GM12872 (cell line): Measurements from ENCODE around the gene ITGA4.

Experiments
- TF ChIP-seq, protein P1 (sequence below): IDR thresholded peaks from 3 replicates; pipeline ENCODE4 v1.5.1; 2011; ENCODE audit warnings: low read depth, mild to moderate bottlenecking, low read length, moderate library complexity; ENCODE audit not compliant: insufficient read depth

Gene ITGA4

DNA sequence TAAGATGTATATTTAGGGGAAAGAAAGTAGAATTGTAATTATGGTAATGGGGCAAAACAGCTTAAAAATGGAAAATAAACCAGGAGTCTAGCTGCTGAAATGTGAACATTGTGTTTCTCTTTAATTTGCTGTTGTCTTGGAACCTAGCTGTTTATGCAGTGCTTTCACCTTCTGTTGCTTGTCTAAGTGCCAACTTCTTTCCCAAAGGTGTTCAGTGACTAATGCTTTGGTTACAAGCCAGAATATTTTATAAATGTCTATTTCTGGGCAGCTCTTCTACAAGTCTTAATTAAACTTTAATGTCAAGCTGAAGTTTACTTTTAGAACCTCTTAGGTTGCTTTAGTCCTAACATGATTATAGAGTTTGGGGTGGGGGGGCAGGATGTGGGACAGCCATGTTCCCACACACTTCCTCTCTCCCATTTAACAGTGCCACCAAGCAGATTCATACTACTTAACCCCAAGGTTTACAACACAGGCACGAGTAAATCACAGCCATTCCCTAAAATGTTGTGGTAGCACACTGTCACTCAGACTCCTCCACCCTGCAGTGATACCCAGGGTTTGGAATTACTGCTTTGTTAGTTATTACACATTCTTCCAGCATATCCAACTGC lies 60.6 kb downstream of the ITGA4 start:
- TF ChIP-seq, protein P1, sequence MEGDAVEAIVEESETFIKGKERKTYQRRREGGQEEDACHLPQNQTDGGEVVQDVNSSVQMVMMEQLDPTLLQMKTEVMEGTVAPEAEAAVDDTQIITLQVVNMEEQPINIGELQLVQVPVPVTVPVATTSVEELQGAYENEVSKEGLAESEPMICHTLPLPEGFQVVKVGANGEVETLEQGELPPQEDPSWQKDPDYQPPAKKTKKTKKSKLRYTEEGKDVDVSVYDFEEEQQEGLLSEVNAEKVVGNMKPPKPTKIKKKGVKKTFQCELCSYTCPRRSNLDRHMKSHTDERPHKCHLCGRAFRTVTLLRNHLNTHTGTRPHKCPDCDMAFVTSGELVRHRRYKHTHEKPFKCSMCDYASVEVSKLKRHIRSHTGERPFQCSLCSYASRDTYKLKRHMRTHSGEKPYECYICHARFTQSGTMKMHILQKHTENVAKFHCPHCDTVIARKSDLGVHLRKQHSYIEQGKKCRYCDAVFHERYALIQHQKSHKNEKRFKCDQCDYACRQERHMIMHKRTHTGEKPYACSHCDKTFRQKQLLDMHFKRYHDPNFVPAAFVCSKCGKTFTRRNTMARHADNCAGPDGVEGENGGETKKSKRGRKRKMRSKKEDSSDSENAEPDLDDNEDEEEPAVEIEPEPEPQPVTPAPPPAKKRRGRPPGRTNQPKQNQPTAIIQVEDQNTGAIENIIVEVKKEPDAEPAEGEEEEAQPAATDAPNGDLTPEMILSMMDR, result no peak

DNA sequence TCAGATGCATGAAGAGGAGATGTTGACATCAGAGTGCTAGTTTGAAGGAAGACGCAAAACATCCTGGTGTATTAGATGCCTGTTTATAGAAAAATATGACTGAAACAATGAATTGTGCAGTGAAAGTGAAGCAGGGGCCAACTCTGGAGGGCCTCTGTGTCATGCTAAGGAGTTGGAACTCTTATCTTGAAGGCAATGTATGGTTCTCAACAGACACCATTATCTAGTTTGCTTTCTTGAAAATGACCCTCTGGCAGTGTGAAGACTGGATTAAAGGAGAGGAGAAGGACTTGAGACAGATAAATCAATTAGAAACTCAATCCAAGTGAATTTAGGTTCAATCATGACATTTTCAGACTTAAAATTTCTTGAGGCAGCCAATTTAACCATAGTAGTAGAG lies 63.1 kb downstream of the ITGA4 start:
- TF ChIP-seq, protein P1, result no peak

DNA sequence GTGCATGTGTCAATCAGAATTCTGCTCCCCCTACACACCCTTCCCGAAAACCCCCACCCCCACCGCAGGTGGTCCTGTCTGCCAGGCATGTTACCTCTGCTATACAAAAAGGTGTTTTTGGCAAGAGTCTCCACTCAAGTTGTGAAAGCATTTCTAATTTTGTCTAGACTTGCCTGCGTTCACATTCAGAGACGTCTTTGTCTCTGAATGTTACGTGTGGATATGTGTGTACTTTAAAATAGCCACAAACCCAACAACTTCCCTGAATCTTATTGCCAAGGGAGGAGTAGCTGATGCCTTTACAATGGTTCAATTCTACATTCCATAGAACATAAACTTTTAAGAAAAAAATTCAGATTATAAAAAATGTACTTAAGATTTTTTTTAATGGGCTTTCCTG lies 66.6 kb downstream of the ITGA4 start:
- TF ChIP-seq, protein P1, result no peak

DNA sequence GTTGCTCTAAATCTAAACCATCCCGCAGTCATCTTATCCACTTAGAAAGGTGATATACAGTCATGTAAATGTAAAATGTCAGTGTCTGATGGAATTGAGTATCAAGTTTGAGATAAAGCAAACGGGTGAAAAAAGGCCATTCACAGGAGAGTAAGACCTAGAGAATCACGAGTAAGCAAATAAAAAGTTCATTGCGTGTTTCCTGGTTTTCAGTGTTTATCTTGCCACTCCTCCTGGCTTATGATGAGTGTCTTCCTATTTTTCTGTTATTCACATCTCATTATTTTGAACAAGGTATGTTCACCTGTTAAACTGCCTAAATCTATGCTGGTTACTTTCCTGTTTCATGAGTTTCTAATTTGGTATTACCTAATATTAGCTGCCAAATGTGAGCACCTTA lies 68.8 kb downstream of the ITGA4 start:
- TF ChIP-seq, protein P1, result no peak

DNA sequence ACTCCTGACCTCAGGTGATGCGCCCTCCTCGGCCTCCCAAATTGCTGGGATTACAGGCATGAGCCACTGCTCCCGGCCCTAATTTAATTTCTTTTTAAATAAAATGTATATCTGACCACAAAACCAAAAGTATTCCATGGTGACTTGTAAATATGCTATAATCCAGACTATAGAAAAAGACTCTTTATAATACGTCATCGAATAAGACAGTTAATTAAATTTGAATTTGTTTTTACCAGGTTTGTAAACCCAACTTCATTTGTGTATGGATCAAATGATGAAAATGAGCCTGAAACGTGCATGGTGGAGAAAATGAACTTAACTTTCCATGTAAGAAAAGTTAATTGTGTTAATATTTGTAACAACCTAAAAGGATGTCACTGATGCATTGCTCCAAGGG lies 69.9 kb downstream of the ITGA4 start:
- TF ChIP-seq, protein P1, result no peak

DNA sequence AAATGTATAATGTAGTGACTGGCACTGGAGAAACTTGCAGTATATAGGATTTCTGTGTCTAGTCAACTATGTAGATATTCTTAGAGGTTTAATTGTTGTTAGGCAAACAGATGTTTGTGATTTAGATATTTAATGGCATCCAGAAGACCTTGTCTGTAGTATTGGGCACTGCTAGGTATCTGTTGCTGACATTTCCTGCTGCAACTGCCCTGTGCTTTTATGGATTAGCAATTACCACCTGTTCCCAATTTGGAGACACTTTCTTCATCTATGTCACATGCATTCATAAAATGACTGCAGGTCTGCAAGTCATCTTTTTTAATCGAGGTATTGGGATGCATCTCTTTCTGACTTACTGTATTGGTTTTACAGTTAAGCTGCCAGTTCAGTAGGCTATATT lies 71.3 kb downstream of the ITGA4 start:
- TF ChIP-seq, protein P1, result no peak

DNA sequence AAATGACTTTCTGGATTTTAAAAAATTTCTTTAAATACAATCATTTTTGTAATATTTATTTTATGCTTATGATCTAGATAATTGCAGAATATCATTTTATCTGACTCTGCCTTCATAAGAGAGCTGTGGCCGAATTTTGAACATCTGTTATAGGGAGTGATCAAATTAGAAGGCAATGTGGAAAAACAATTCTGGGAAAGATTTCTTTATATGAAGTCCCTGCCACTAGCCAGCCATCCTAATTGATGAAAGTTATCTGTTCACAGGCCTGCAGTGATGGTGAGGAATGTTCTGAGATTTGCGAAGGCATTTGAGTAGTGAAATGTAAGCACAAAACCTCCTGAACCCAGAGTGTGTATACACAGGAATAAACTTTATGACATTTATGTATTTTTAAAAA lies 79.5 kb downstream of the ITGA4 start:
- TF ChIP-seq, protein P1, result no peak

DNA sequence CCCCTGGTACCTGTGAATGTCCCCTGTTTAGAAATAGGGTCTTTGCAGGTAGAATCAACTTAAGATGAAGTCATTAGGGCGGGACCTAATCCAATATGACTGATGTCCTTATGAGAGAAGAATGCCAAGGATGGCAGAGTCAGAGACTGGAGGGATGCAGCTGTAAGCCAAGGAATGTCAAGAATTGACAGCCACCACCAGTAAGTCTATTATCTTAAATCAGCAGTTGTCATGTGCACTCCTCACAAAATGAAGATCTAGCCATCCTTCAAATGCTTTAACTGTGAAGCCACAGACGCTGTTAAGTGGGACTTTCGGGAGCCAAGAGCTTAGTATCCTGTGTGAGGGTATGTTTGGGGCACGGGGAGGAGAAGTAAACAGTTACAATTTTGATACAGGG lies 83.2 kb downstream of the ITGA4 start:
- TF ChIP-seq, protein P1, result no peak
